ENCODE data around the gene GDF11. TPM values are rescaled to one million over a fixed set of nuclear protein-coding genes. Genes with fewer than 3 reads are reported as not detected.

Gene GDF11
- total and polyA plus RNA-seq, 5 donors = 11.5 to 17.5 (median 16.4) TPM

- no peaks in the 10 kb centered on the region for H3K9me3 ChIP-seq (ENCODE audit: control insufficient read depth, low read length)
- H3K4me3 ChIP-seq (ENCODE audit: low read length) = no peak overlapping the region
- no peaks in the 10 kb centered on the region for H3K27me3 ChIP-seq (ENCODE audit: control insufficient read depth, insufficient read depth)
- 70% methylated on average over 4 of the region's 4 CpGs for WGBS
- peaks cover 1% of the 10 kb centered on the region for H3K4me1 ChIP-seq (ENCODE audit: control insufficient read depth, insufficient read depth, low read length)
- DNase-seq (no peak), ATAC-seq (no peak)
- no peak overlapping the region for H3K27ac ChIP-seq (ENCODE audit: low read length)
- intact Hi-C loops (cut with DNase I) = loop anchor here in 3 of 4 donors (10.0 kb wide), 1 partner anchor 53 kb away; the partner anchor contains the start of gene GDF11 (in 3 of the 3)
These were observed 54.6 kb downstream of the GDF11 start for GRCh38 chr12:55797550-55797949.

Other genes with a start within 250 kb of the GDF11 start
- not detected for gene OR6C4, start 193.5 kb upstream of the GDF11 start, total RNA-seq
- not detected for gene OR6C4, start 193.5 kb upstream of the GDF11 start, polyA plus RNA-seq
- not detected for gene OR2AP1, start 170.7 kb upstream of the GDF11 start, total RNA-seq
- gene OR2AP1, start 170.7 kb upstream of the GDF11 start, polyA plus RNA-seq = not detected
- gene OR10P1, start 106.2 kb upstream of the GDF11 start, total RNA-seq = 1 to 10 TPM; 1.3 to 2.9 (median 1.4) TPM
- gene OR10P1, start 106.2 kb upstream of the GDF11 start, polyA plus RNA-seq = 1.6 TPM
- gene ITGA7, start 35.2 kb upstream of the GDF11 start, total RNA-seq = 100 to 1,000 TPM; 465 to 674 (median 604) TPM
- 288 TPM for gene ITGA7, start 35.2 kb upstream of the GDF11 start, polyA plus RNA-seq
- gene BLOC1S1, start 27.1 kb upstream of the GDF11 start, total RNA-seq = 100 to 1,000 TPM; 134 to 149 (median 139) TPM
- gene BLOC1S1, start 27.1 kb upstream of the GDF11 start, polyA plus RNA-seq = 205 TPM
- gene RDH5, start 22.7 kb upstream of the GDF11 start, total RNA-seq = 10 to 100 TPM; 15.9 to 27.7 (median 23.3) TPM
- 24.1 TPM for gene RDH5, start 22.7 kb upstream of the GDF11 start, polyA plus RNA-seq
- 1,000 to 10,000 TPM; 1,076 to 1,430 (median 1,264) TPM for gene CD63, start 14.1 kb upstream of the GDF11 start, total RNA-seq
- 1,376 TPM for gene CD63, start 14.1 kb upstream of the GDF11 start, polyA plus RNA-seq
- 10 to 100 TPM; 50.3 to 55.7 (median 52.7) TPM for gene SARNP, start 74.6 kb downstream of the GDF11 start, total RNA-seq
- gene SARNP, start 74.6 kb downstream of the GDF11 start, polyA plus RNA-seq = 113 TPM
- gene ORMDL2, start 74.9 kb downstream of the GDF11 start, total RNA-seq = 10 to 100 TPM; 13.8 to 23.2 (median 17.6) TPM
- gene ORMDL2, start 74.9 kb downstream of the GDF11 start, polyA plus RNA-seq = 23.8 TPM
- gene DNAJC14, start 86.5 kb downstream of the GDF11 start, total RNA-seq = 10 to 100 TPM; 19.0 to 24.1 (median 22.4) TPM
- gene DNAJC14, start 86.5 kb downstream of the GDF11 start, polyA plus RNA-seq = 15.5 TPM
- 10 to 100 TPM in 1 of 4 donors, 1 to 10 TPM in 3; 3.1 to 21.2 (median 5.6) TPM for gene MMP19, start 99.8 kb downstream of the GDF11 start, total RNA-seq
- gene MMP19, start 99.8 kb downstream of the GDF11 start, polyA plus RNA-seq = 6.9 TPM
- gene PYM1, start 184.8 kb downstream of the GDF11 start, total RNA-seq = 10 to 100 TPM; 15.4 to 19.0 (median 16.9) TPM
- gene PYM1, start 184.8 kb downstream of the GDF11 start, polyA plus RNA-seq = 25.7 TPM
- 10 to 100 TPM; 11.3 to 25.9 (median 20.3) TPM for gene DGKA, start 188.0 kb downstream of the GDF11 start, total RNA-seq
- 20.3 TPM for gene DGKA, start 188.0 kb downstream of the GDF11 start, polyA plus RNA-seq
- gene PMEL, start 222.9 kb downstream of the GDF11 start, total RNA-seq = 1 to 10 TPM in 3 of 4 donors, under 1 TPM in 1; 0.86 to 2.2 (median 1.2) TPM
- 0.45 TPM for gene PMEL, start 222.9 kb downstream of the GDF11 start, polyA plus RNA-seq
- 10 to 100 TPM; 12.7 to 17.2 (median 13.6) TPM for gene CDK2, start 223.7 kb downstream of the GDF11 start, total RNA-seq
- 8.1 TPM for gene CDK2, start 223.7 kb downstream of the GDF11 start, polyA plus RNA-seq
- gene RAB5B, start 231.0 kb downstream of the GDF11 start, total RNA-seq = 100 to 1,000 TPM; 111 to 132 (median 119) TPM
- 86.4 TPM for gene RAB5B, start 231.0 kb downstream of the GDF11 start, polyA plus RNA-seq